Measurements from ENCODE around the gene SLC34A2. TPM values are rescaled to one million over a fixed set of nuclear protein-coding genes. Genes with fewer than 3 reads are reported as not detected.

Gene SLC34A2
- polyA plus RNA-seq, 1 donor from 2014 or later: not detected

- Histone ChIP-seq H3K4me3 (ENCODE audit: low read length) (no peak overlapping the region), H3K79me2 (replicated peaks; ENCODE audit: insufficient read depth, low read length) (no peaks in the 10 kb centered on the region), H3F3A (ENCODE audit: insufficient read depth, low read length, poor library complexity, severe bottlenecking) (no peaks in the 10 kb centered on the region), H2AFZ (ENCODE audit: low read depth, low read length) (no peak overlapping the region), H3K36me3 (ENCODE audit: insufficient read depth, low read length) (no peaks in the 10 kb centered on the region), H4K20me1 (ENCODE audit: insufficient read depth) (no peaks in the 10 kb centered on the region), H3K9me2 (ENCODE audit: insufficient read depth, low read length) (no peaks in the 10 kb centered on the region), H3K9ac (ENCODE audit: low read length) (no peak overlapping the region), H3K27me3 (ENCODE audit: insufficient read depth, low read depth, low read length) (peaks cover 26% of the 10 kb centered on the region), H3K9me3 (ENCODE audit: low read length) (no peaks in the 10 kb centered on the region), H3K4me2 (ENCODE audit: low read length) (no peak overlapping the region), H3K27ac (ENCODE audit: low read length) (no peak overlapping the region)
- TF ChIP-seq EZH2 (IDR thresholded peaks at IDR 0.05; ENCODE audit: borderline replicate concordance, insufficient read depth, low read length, poor library complexity, severe bottlenecking) (no peak), TAF1 (IDR thresholded peaks at IDR 0.05; ENCODE audit: low read depth) (no peak), MXI1 (conservative IDR thresholded peaks at IDR 0.05; ENCODE audit: poor library complexity, severe bottlenecking) (no peak), POLR2AphosphoS5 (IDR thresholded peaks at IDR 0.05) (no peak), EP300 (conservative IDR thresholded peaks at IDR 0.05; ENCODE audit: poor library complexity, severe bottlenecking) (no peak), SMC3 (conservative IDR thresholded peaks at IDR 0.05; ENCODE audit: poor library complexity) (no peak), RAD21 (conservative IDR thresholded peaks at IDR 0.05) (no peak)
- TF ChIP-seq, protein P1, sequence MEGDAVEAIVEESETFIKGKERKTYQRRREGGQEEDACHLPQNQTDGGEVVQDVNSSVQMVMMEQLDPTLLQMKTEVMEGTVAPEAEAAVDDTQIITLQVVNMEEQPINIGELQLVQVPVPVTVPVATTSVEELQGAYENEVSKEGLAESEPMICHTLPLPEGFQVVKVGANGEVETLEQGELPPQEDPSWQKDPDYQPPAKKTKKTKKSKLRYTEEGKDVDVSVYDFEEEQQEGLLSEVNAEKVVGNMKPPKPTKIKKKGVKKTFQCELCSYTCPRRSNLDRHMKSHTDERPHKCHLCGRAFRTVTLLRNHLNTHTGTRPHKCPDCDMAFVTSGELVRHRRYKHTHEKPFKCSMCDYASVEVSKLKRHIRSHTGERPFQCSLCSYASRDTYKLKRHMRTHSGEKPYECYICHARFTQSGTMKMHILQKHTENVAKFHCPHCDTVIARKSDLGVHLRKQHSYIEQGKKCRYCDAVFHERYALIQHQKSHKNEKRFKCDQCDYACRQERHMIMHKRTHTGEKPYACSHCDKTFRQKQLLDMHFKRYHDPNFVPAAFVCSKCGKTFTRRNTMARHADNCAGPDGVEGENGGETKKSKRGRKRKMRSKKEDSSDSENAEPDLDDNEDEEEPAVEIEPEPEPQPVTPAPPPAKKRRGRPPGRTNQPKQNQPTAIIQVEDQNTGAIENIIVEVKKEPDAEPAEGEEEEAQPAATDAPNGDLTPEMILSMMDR (IDR thresholded peaks at IDR 0.05; ENCODE audit: poor library complexity, severe bottlenecking): no peak
- TF ChIP-seq, protein P2, sequence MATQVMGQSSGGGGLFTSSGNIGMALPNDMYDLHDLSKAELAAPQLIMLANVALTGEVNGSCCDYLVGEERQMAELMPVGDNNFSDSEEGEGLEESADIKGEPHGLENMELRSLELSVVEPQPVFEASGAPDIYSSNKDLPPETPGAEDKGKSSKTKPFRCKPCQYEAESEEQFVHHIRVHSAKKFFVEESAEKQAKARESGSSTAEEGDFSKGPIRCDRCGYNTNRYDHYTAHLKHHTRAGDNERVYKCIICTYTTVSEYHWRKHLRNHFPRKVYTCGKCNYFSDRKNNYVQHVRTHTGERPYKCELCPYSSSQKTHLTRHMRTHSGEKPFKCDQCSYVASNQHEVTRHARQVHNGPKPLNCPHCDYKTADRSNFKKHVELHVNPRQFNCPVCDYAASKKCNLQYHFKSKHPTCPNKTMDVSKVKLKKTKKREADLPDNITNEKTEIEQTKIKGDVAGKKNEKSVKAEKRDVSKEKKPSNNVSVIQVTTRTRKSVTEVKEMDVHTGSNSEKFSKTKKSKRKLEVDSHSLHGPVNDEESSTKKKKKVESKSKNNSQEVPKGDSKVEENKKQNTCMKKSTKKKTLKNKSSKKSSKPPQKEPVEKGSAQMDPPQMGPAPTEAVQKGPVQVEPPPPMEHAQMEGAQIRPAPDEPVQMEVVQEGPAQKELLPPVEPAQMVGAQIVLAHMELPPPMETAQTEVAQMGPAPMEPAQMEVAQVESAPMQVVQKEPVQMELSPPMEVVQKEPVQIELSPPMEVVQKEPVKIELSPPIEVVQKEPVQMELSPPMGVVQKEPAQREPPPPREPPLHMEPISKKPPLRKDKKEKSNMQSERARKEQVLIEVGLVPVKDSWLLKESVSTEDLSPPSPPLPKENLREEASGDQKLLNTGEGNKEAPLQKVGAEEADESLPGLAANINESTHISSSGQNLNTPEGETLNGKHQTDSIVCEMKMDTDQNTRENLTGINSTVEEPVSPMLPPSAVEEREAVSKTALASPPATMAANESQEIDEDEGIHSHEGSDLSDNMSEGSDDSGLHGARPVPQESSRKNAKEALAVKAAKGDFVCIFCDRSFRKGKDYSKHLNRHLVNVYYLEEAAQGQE (IDR thresholded peaks at IDR 0.05; ENCODE audit: borderline replicate concordance): no peak
These were observed 4.0 kb upstream of the SLC34A2 start for GRCh38 chr4:25651682-25652081.

DNA sequence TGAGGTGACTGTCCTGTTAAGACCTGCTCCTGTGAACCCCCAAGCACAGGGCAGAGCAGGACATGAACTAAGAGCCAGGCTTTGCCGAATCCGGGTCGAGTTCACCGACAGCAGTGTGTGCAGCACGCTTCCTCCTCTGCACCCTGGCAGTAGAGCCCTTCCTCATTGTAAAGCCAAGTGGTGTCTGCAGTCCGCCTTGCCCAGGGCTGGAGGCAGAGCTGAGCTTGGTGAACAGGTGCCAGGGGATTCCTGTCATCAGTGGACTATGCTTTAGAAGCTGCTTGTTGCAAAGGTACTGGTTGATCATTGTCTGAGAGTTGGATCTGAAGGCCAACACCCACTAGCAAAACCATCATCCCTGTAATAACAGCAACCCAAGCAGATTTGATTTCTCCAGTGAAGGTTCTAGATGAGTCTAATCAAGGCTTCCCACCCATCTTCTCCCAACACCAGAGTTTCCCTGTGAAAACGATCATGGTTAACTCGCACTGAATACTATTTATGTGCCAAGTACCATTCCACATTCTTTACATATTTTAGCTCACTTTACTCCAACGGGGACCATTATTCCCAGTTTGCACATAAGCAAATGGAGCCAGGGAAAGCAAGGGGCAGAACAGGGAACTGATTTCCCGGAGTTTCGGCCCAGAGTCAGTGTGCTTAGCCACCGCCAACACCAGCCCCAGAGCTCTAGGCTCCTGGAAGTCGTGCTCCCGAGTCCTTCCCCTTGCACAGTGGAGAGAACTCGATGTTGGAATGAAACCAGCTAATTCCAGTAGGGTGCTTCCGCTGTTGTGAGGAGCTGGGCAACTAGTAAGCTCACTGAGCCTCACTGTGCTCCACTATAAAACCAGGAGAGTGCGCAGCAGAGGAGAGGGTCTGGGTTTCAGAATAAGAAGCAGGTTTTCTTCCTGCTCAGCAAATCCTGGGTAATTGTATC is 1.4 kb upstream of the SLC34A2 start:
- no peaks in the 10 kb centered on the region for H3K9me2 ChIP-seq (ENCODE audit: insufficient read depth, low read length)
- no peak overlapping the region for H3K4me2 ChIP-seq (ENCODE audit: low read length)
- no peaks in the 10 kb centered on the region for H3F3A ChIP-seq (ENCODE audit: insufficient read depth, low read length, poor library complexity, severe bottlenecking)
- H4K20me1 ChIP-seq (ENCODE audit: insufficient read depth): no peaks in the 10 kb centered on the region
- no peak overlapping the region for H3K4me3 ChIP-seq (ENCODE audit: low read length)
- H3K9me3 ChIP-seq (ENCODE audit: low read length): no peaks in the 10 kb centered on the region
- H3K79me2 ChIP-seq (replicated peaks; ENCODE audit: insufficient read depth, low read length): no peaks in the 10 kb centered on the region
- no peaks in the 10 kb centered on the region for H3K36me3 ChIP-seq (ENCODE audit: insufficient read depth, low read length)
- no peak overlapping the region for H3K9ac ChIP-seq (ENCODE audit: low read length)
- TF ChIP-seq, protein P2 (IDR thresholded peaks at IDR 0.05; ENCODE audit: borderline replicate concordance): no peak
- TF ChIP-seq SMC3 (conservative IDR thresholded peaks at IDR 0.05; ENCODE audit: poor library complexity): no peak
- no peak for TF ChIP-seq RAD21 (conservative IDR thresholded peaks at IDR 0.05)
- no peak for TF ChIP-seq MXI1 (conservative IDR thresholded peaks at IDR 0.05; ENCODE audit: poor library complexity, severe bottlenecking)
- TF ChIP-seq POLR2AphosphoS5 (IDR thresholded peaks at IDR 0.05): no peak
- TF ChIP-seq TAF1 (IDR thresholded peaks at IDR 0.05; ENCODE audit: low read depth): no peak
- TF ChIP-seq EZH2 (IDR thresholded peaks at IDR 0.05; ENCODE audit: borderline replicate concordance, insufficient read depth, low read length, poor library complexity, severe bottlenecking): no peak
- TF ChIP-seq, protein P1 (IDR thresholded peaks at IDR 0.05; ENCODE audit: poor library complexity, severe bottlenecking): no peak
- TF ChIP-seq EP300 (conservative IDR thresholded peaks at IDR 0.05; ENCODE audit: poor library complexity, severe bottlenecking): no peak
- H3K27ac ChIP-seq (ENCODE audit: low read length): no peak overlapping the region
- H3K27me3 ChIP-seq (ENCODE audit: insufficient read depth, low read depth, low read length): peaks cover 36% of the 10 kb centered on the region
- no peak overlapping the region for H2AFZ ChIP-seq (ENCODE audit: low read depth, low read length)
